Aorta (tissue), 5 donors: ENCODE measurements around the gene CBFB. TPM values are rescaled to one million over a fixed set of nuclear protein-coding genes. Genes with fewer than 3 reads are reported as not detected.
A peak's percentile ranks its signal among the peaks of the same experiment; 100 is the strongest.
"Not testable (repeated sequence)": the region's sequence is repeated elsewhere in the genome, so short reads cannot be mapped to it uniquely, and the experiment has no call there.

Experiments
- ATAC-seq: fragments of 200-7000 bp; cut with Tn5 transposase; one replicate; pipeline ENCODE4 v1.9.1; 2022; ENCODE audit warnings: moderate library complexity; ENCODE audit not compliant: low FRiP score
- DNase-seq, 2 donors: peaks; one replicate each; pipeline ENCODE4 v3.0.0-alpha.2; 2020
- H3K27ac ChIP-seq, 2 donors: one replicate each; pipeline ENCODE4 v1.5.1; 2013; ENCODE audit warnings: low read length in 2 of 2, mild to moderate bottlenecking in 2 of 2, moderate library complexity in 2 of 2, control low read depth in 1 of 2, inconsistent platforms in 1 of 2, low read depth in 1 of 2
- H3K27me3 ChIP-seq, 2 donors: one replicate each; pipeline ENCODE4 v1.6.1; 2013; ENCODE audit warnings: control low read depth in 1 of 2, low read length in 1 of 2, mild to moderate bottlenecking in 1 of 2, moderate library complexity in 1 of 2; ENCODE audit not compliant: insufficient read depth in 2 of 2, control insufficient read depth in 1 of 2
- H3K36me3 ChIP-seq, 2 donors: one replicate each; pipeline ENCODE4 v1.6.1; 2013; ENCODE audit warnings: control low read depth in 1 of 2, low read length in 1 of 2, mild to moderate bottlenecking in 1 of 2; ENCODE audit not compliant: insufficient read depth in 2 of 2, control insufficient read depth in 1 of 2
- H3K4me1 ChIP-seq, 2 donors: one replicate each; pipeline ENCODE4 v1.6.1; 2013; ENCODE audit warnings: low read length in 2 of 2, control low read depth in 1 of 2, mild to moderate bottlenecking in 1 of 2, moderate library complexity in 1 of 2; ENCODE audit not compliant: insufficient read depth in 2 of 2, control insufficient read depth in 1 of 2
- H3K4me3 ChIP-seq, 2 donors: one replicate each; pipeline ENCODE4 v1.5.1; 2013; ENCODE audit warnings: low read length in 2 of 2, control low read depth in 1 of 2, mild to moderate bottlenecking in 1 of 2
- H3K9me3 ChIP-seq: one replicate; pipeline ENCODE4 v1.6.1; 2013; ENCODE audit warnings: mild to moderate bottlenecking, low read length; ENCODE audit not compliant: control insufficient read depth
- WGBS, 2 donors: extraction: QIAGEN DNeasy Blood & Tissue Kit; methylation state at CpG; one replicate each; pipeline ENCODE4 v1.1.7; 2013; 5-methylcytosine and 5-hydroxymethylcytosine counted together
- intact Hi-C, 2 donors: fragments of 100-400 bp; cut with DNase I; formaldehyde crosslinking; loops; one replicate each; pipeline versions ENCODE4 v1.14.2 to v1.15.0; 2022
- long read RNA-seq, 2 donors: library from polyadenylated mRNA; unstranded; transcript quantifications; one replicate each; pipeline ENCODE4 v2.0.0, GENCODE V29; 2020 to 2021
- polyA plus RNA-seq, 2 donors: library from polyadenylated mRNA; stranded (reverse); fragments of 200-250 nt; gene quantifications; one replicate each; pipeline ENCODE4 v1.2.3, GENCODE V29; 2013
- total RNA-seq, 2 donors: library from RNA; stranded (reverse); fragmentation: NEBNext Ultra II Directional; extraction: Animal tissue kit (Norgen Biotek cat#: 25700); gene quantifications; one replicate each; pipeline ENCODE4 v1.2.1, GENCODE V29; 2021
- donor health status: healthy with polysubstance abuse.
- donor health status: Bipolar disorder and iron deficiency.
- donor health status: DM: no; HTN: no; CAD: no.
- donor health status: DM: no; HTN: no; CAD: no.
- donor health status: DM: yes; HTN: yes; CAD: no.

CBFB gene
- total RNA-seq (10 to 100 TPM; 37.4 to 67.3 TPM), polyA plus RNA-seq (10 to 100 TPM; 12.0 to 19.9 TPM)
- long read RNA-seq, donor 1, partial matches to known transcripts: 1 of 18 reads
- long read RNA-seq, donor 1, other reads (novel, unspliced or antisense): 9 of 18 reads
- long read RNA-seq, donor 2, transcript CBFB-202 (6 exons, 2,971 nt): minor isoform, 14 of 64 reads
- long read RNA-seq, donor 2, transcript CBFB-201 (6 exons, 3,136 nt): major isoform, 20 of 64 reads
- long read RNA-seq, donor 2, partial matches to known transcripts: 14 of 64 reads
- long read RNA-seq, donor 2, other reads (novel, unspliced or antisense): 15 of 64 reads

DNA sequence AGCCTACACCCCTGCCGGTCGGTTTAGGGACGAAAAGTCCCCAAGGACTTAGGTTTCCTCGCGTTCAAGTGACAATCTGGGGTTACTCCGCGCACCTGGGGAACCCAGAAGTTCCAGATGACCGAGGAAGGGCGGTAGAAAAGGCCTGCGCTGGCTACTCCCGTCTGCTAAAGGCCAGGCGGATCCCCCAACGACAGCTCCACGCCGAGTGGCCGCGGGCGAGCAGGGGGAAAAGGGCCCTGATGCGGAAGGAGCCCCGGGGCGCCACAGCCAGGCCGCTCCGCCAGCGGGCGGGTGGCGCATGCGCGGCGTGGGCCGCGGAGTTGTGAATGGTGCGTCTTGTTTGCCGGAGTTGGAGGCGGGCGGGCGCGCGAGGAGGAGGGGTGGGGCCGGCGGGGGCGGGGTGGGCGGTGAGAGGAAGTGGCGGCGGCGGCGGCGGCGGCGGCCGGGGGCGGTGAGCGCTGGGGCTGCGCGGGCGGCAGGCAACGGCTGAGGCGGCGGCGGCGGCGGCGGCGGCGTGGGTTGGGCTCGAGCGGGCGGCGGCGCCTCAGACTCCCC lies at the start of gene CBFB:
CBFB (plus strand) TSS at position 454 of the 558 bp plus-strand sequence. CDS start 259 bp downstream, outside the sequence.
- intact Hi-C loops: no loop called here
- Histone ChIP-seq H3K36me3 (no peaks in the 10 kb centered on the region), H3K9me3 (no peaks in the 10 kb centered on the region), H3K27me3 (no peaks in the 10 kb centered on the region), H3K27ac (peak within 1 kb of the TSS; percentile 83 to 96), H3K4me1 (no peaks in the 10 kb centered on the region), H3K4me3 (peak within 1 kb of the TSS; percentile 86 to 93)
- WGBS, 2 donors: 1% methylated on average over 30 to 69 of the region's 69 CpGs
- DNase-seq (peak; percentile 96 to 98), ATAC-seq (peak; percentile 95)

DNA sequence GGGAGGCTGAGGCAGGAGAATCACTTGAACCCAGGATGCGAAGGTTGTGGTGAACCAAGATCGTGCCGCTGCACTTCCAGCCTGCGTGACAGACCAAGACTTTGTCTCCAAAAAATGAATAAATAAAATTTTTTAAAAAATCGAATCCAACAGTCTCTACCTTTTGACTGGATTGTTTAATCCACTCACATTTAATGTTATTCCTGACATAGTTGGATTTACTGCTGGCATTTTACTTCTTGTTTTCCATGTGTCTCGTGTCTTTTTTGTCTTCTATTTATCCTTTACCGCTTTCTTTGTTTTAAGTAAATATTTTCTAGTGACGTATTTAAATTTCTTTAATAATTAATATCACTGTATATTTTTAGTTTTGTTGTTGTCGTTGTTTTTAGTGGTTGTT lies 45.9 kb upstream of the CBFB start:
- DNase-seq (no peak), ATAC-seq (no peak)
- no peak overlapping the region for H3K27ac ChIP-seq
- no peak overlapping the region for H3K4me3 ChIP-seq
- no peaks in the 10 kb centered on the region for H3K9me3 ChIP-seq
- H3K36me3 ChIP-seq: no peaks in the 10 kb centered on the region
- intact Hi-C loops: no loop called here
- no peaks in the 10 kb centered on the region for H3K27me3 ChIP-seq
- H3K4me1 ChIP-seq: no peaks in the 10 kb centered on the region
- 96% methylated on average over 9 of the region's 9 CpGs for WGBS, 2 donors

DNA sequence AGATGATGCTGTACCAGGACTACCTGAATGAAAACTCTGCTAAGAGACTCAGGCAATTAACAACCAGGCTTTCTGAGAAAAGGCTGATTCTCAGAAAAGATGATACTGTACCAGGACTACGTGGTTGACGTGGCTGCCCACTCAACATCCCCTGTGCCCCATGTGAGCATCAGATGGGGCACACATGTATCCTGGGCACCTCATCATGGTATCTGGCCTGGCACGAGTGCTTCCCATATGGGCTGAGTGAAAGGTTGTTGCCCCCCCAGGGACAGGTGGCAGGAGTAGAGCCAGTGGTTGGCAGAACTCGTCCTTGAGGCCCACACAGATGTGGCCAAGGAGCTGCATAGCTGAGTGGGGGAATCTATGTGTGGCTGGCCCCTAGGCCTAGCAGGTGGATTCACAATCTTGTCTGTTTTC lies 44.0 kb upstream of the CBFB start:
- no peaks in the 10 kb centered on the region for H3K36me3 ChIP-seq
- H3K27me3 ChIP-seq: no peaks in the 10 kb centered on the region
- intact Hi-C loops: no loop called here
- no peaks in the 10 kb centered on the region for H3K9me3 ChIP-seq
- H3K4me1 ChIP-seq: no peaks in the 10 kb centered on the region
- no peak for ATAC-seq
- DNase-seq: no peak
- no peak overlapping the region for H3K4me3 ChIP-seq
- WGBS, 2 donors: 92 to 99% methylated on average over 4 of the region's 4 CpGs
- no peak overlapping the region for H3K27ac ChIP-seq

DNA sequence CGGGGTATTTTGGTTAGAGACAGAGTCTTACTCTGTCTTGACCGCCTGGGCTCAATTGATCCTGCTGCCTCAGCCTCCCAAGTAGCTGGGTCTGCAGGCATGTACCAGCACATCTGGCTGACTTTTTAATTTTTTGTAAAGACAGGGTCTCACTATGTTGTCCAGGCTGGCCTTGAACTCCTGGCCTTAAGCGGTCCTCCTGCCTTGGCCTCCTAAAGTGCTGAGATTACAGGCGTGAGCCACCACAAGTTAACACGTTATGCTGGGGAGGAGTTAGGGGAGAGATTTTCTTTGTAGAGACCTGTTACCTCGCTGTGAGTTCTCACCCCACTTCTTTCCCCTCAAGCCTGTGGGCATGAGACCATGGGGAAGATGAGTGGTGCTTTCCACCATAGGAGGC lies 42.4 kb upstream of the CBFB start:
- DNase-seq: no peak
- no peak for ATAC-seq

DNA sequence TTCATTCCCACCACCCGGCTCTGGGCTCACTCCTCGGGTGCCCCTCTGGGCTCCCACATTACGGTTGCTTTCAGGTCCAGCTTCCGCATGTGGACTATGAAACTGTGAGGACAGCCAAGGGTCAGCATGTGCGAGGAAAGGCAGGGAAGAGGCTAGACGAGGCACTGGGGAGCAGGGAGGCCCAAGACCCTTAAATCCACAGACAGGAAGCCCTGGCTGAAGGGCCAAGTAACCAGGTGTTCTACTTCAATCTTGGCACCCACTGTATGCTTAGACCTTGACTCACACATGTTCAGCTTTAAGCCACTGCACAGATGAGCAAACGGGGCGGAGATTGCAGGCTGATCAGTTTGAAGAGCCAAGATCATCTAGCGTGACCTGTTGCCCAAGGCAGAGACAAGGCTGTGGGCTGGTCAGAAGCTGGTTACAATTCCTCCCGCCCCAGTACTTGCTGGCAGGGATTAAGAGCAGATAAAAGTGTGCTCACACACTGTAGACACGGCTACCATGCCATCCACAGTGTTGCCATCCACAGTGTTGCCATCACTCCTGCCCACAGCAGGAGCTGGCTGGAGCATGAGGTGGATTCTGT lies 40.7 kb upstream of the CBFB start, which contains the start of gene CES4A:
CES4A (plus strand) TSS at position 393 of the 592 bp plus-strand sequence; CDS start at position 577, 184 bp downstream.
- Histone ChIP-seq H3K36me3 (no peaks in the 10 kb centered on the region), H3K4me3 (no peak within 1 kb of the TSS), H3K4me1 (no peaks in the 10 kb centered on the region), H3K27ac (no peak within 1 kb of the TSS), H3K9me3 (no peaks in the 10 kb centered on the region), H3K27me3 (no peaks in the 10 kb centered on the region)
- peak; percentile 30 for ATAC-seq
- intact Hi-C loops: no loop called here
- DNase-seq: no peak
- WGBS, 2 donors: 86 to 91% methylated on average over 11 of the region's 11 CpGs

More for the DNA sequence above, 42.4 kb upstream of the CBFB start:
- Histone ChIP-seq H3K36me3 (no peaks in the 10 kb centered on the region), H3K9me3 (no peaks in the 10 kb centered on the region), H3K4me1 (no peaks in the 10 kb centered on the region), H3K27ac (no peak overlapping the region), H3K27me3 (no peaks in the 10 kb centered on the region), H3K4me3 (no peak overlapping the region)
- WGBS, 2 donors: 95 to 96% methylated on average over 6 of the region's 6 CpGs
- intact Hi-C loops: no loop called here

DNA sequence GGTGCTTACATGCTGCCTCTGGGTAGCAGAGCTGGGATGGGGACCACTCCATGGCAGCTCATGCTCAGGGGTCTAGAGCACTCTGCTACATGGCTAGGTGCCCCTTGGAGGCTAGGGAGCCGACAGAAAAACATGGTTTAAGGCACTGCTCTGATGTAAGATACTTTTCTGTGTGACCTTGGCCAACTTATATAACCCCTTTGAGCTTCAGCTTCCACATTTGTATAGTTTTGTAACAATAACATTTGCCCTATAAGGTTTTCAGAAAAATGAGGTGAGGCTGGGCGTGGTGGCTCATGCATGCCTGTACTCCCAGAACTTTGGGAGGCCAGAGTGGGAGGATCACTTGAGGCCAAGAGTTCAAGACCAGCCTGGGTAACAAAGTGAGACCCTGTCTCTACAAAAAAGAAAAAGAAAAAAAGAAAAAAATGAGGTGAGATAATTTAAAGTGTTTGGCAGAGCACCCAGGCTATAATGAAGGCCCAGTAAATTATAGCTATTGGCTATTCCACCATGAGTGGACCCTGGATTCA lies 37.3 kb upstream of the CBFB start:
- Histone ChIP-seq H3K4me3 (no peak overlapping the region), H3K27me3 (no peaks in the 10 kb centered on the region), H3K36me3 (no peaks in the 10 kb centered on the region), H3K9me3 (no peaks in the 10 kb centered on the region), H3K4me1 (no peaks in the 10 kb centered on the region), H3K27ac (no peak overlapping the region)
- ATAC-seq: no peak
- DNase-seq: no peak
- WGBS, 2 donors: 82 to 87% methylated on average over 2 of the region's 2 CpGs
- intact Hi-C loops: no loop called here

DNA sequence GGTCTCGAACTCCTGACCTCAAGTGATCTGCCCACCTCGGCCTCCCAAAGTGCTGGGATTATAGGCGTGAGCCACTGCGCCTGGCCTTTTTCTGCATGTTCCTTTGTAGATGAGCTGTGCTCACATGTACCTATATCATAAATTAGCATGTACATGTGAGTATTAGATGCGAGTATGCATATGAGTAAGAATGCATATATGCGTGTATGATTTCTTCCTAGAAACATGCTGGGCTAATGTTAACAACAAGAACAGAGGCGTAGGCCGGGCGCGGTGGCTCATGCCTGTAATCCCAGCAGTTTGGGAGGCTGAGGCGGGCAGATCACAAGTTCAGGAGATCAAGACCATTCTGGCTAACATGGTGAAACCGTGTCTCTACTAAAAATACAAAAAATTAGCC lies 35.4 kb upstream of the CBFB start:
- DNase-seq, H3K27ac ChIP-seq, H3K9me3 ChIP-seq, H3K4me3 ChIP-seq, H3K27me3 ChIP-seq, intact Hi-C loops, H3K4me1 ChIP-seq, ATAC-seq, H3K36me3 ChIP-seq: not testable (repeated sequence)
- WGBS, 2 donors: 95% methylated on average over 12 of the region's 12 CpGs

DNA sequence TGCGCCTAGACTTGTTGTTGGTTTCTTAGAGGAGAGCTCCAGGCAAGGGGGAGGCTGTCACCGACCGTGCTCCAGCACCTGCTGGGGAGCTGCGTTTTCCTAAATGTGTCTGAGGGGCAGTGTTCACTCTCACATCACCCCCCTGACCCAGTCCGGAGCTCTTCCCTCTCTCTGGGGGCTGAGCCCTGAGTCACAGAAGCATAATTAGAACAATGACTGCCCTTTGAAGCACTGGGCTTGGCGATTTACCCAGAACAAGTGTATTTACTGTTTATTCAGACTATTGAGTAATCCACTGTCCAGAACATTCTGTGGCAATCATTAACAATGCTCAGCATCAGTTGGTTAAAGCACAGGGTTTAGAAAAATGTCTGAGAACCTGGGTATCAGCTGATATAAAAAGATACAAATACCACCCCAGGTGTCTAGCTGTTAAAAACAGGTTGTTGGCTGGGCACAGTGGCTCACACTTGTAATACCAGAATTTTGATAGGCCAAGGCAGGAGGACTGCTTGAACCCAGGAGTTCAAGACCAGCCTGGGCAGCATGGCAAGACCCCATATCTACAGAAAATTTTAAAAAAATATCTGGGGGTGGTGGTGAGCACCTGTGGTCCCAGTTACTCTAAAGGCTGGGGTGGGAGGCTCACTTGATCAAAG lies 32.5 kb upstream of the CBFB start:
- intact Hi-C loops: no loop called here
- DNase-seq (peak; percentile 58 to 80), ATAC-seq (peak; percentile 61)
- Histone ChIP-seq H3K36me3 (no peaks in the 10 kb centered on the region), H3K4me1 (no peaks in the 10 kb centered on the region), H3K27ac (peak overlapping the region in 1 of 2 donors; percentile 64), H3K27me3 (no peaks in the 10 kb centered on the region), H3K4me3 (no peak overlapping the region), H3K9me3 (no peaks in the 10 kb centered on the region)
- 40 to 45% methylated on average over 6 of the region's 6 CpGs for WGBS, 2 donors
